Skin of body (tissue), 3 donors: Measurements from ENCODE around the gene SLC25A17. TPM values are rescaled to one million over a fixed set of nuclear protein-coding genes. Genes with fewer than 3 reads are reported as not detected.
"Not testable (repeated sequence)": the region's sequence is repeated elsewhere in the genome, so short reads cannot be mapped to it uniquely, and the experiment has no call there.

Source experiments
- DNase-seq: peaks from one replicate; lab custom pipeline; 2025; lab: John Stamatoyannopoulos, UW
- small RNA-seq: library from RNA; depleted of rRNA; stranded (forward); fragments of <200 nt; gene quantifications from one replicate; pipeline ENCODE3, GENCODE V24; 2014; ENCODE audit warnings: low replicate concordance
- total RNA-seq: library from RNA; depleted of rRNA; stranded (reverse); fragments of >200 nt; gene quantifications from one replicate; pipeline ENCODE4 v1.2.3, GENCODE V29; 2014

The SLC25A17 gene
- total RNA-seq, 1 donor from 2014 or later = 14.2 TPM

GRCh38 chr22:40720538-40721256 lies 98.4 kb downstream of the SLC25A17 start:
- DNase-seq = no peak

GRCh38 chr22:40720156-40720537 lies 99.0 kb downstream of the SLC25A17 start:
- DNase-seq = not testable (repeated sequence)

Small RNA genes within 50 kb of the gene (small RNA-seq; reads per million reads assigned to genes)
- gene JTBP1 (not detected), gene MIR4766 (not detected)

Other genes with a start within 250 kb of the SLC25A17 start
- gene MRTFA, start 182.6 kb downstream of the SLC25A17 start, total RNA-seq = 32.6 TPM
- 0.39 TPM for gene MCHR1, start 139.9 kb downstream of the SLC25A17 start, total RNA-seq
- 163 TPM for gene ST13, start 37.3 kb upstream of the SLC25A17 start, total RNA-seq
- 7.9 TPM for gene XPNPEP3, start 37.8 kb upstream of the SLC25A17 start, total RNA-seq
- not detected for gene DNAJB7, start 42.8 kb upstream of the SLC25A17 start, total RNA-seq
- gene RBX1, start 132.0 kb upstream of the SLC25A17 start, total RNA-seq = 45.3 TPM